IMR-90 (cell line): ENCODE results near the gene PAK4. TPM values are rescaled to one million over a fixed set of nuclear protein-coding genes. Genes with fewer than 3 reads are reported as not detected.
A peak's percentile ranks its signal among the peaks of the same experiment; 100 is the strongest.

Source experiments
- ATAC-seq: fragments of 200-7000 bp; cut with Tn5 transposase; 2 replicates; pipeline ENCODE4 v1.9.1; 2020; ENCODE audit warnings: low read depth, mild to moderate bottlenecking, moderate library complexity
- BruUV-seq: library from RNA; stranded (reverse); fragments of 400-500 nt; replicated peaks from 2 replicates; lab custom pipeline; 2021; lab: Mats Ljungman, UMichigan
- CTCF ChIA-PET: fragments of 300-600 bp; formaldehyde crosslinking; extraction: SDS; loops from one replicate; lab custom pipeline; 2021; ENCODE audit warnings: antibody characterized with exemption; lab: Yijun Ruan, JAX
- POLR2A ChIA-PET: fragments of 300-600 bp; sonication (Branson Sonifier 250); formaldehyde crosslinking; loops from one replicate; lab custom pipeline; 2022; ENCODE audit warnings: antibody characterized with exemption; ENCODE audit not compliant: unreplicated experiment; lab: Charles Lee
- DNase-seq: peaks from one replicate; pipeline ENCODE4 v3.0.0; 2013
- H2AFZ ChIP-seq: replicated peaks from 2 replicates; pipeline ENCODE3; 2013; ENCODE audit warnings: low read length, mild to moderate bottlenecking; ENCODE audit not compliant: poor library complexity
- H2AK5ac ChIP-seq: 2 replicates; pipeline ENCODE4 v1.6.1; 2013; ENCODE audit warnings: low read depth, low read length, inconsistent platforms
- H2AK9ac ChIP-seq: replicated peaks from 2 replicates; pipeline ENCODE3; 2013; ENCODE audit warnings: mild to moderate bottlenecking, low read depth, low read length, moderate library complexity; ENCODE audit not compliant: poor library complexity
- H2BK120ac ChIP-seq: 2 replicates; pipeline ENCODE4 v1.6.1; 2013; ENCODE audit warnings: low read depth, low read length, inconsistent platforms
- H2BK15ac ChIP-seq: 3 replicates; pipeline ENCODE4 v1.6.1; 2013; ENCODE audit warnings: low read depth, low read length, inconsistent platforms
- H2BK20ac ChIP-seq: 2 replicates; pipeline ENCODE4 v1.6.1; 2013; ENCODE audit warnings: low read depth, mild to moderate bottlenecking, inconsistent platforms, low read length, moderate library complexity
- H2BK5ac ChIP-seq: 2 replicates; pipeline ENCODE4 v1.6.1; 2013; ENCODE audit warnings: mild to moderate bottlenecking, low read depth, low read length, inconsistent platforms; ENCODE audit not compliant: poor library complexity, severe bottlenecking
- H3K14ac ChIP-seq: replicated peaks from 2 replicates; pipeline ENCODE4 v1.6.1; 2013; ENCODE audit warnings: low read depth, low read length, inconsistent platforms
- H3K18ac ChIP-seq: 2 replicates; pipeline ENCODE4 v1.6.1; 2013; ENCODE audit warnings: low read depth, low read length, control low read depth
- H3K23ac ChIP-seq: 2 replicates; pipeline ENCODE4 v1.6.1; 2013; ENCODE audit warnings: low read depth, low read length, inconsistent platforms
- H3K27ac ChIP-seq: 2 replicates; pipeline ENCODE4 v1.5.1; 2013; ENCODE audit warnings: mild to moderate bottlenecking, control low read depth, low read length; ENCODE audit not compliant: insufficient read depth
- H3K27me3 ChIP-seq: 2 replicates; pipeline ENCODE4 v1.6.1; 2013; ENCODE audit warnings: low read length; ENCODE audit not compliant: control insufficient read depth, insufficient read depth
- H3K36me3 ChIP-seq: 2 replicates; pipeline ENCODE4 v1.6.1; 2013; ENCODE audit warnings: low read length, mixed read lengths; ENCODE audit not compliant: control insufficient read depth, insufficient read depth
- H3K4ac ChIP-seq: 2 replicates; pipeline ENCODE4 v1.6.1; 2013; ENCODE audit warnings: low read depth, low read length, inconsistent platforms
- H3K4me1 ChIP-seq: 2 replicates; pipeline ENCODE4 v1.6.1; 2013; ENCODE audit warnings: low read length, mixed read lengths; ENCODE audit not compliant: control insufficient read depth, insufficient read depth
- H3K4me2 ChIP-seq: 2 replicates; pipeline ENCODE4 v1.6.1; 2013; ENCODE audit warnings: low read depth, mild to moderate bottlenecking, control low read depth, low read length, moderate library complexity
- H3K4me3 ChIP-seq: 2 replicates; pipeline ENCODE4 v1.5.1; 2013; ENCODE audit warnings: low read depth, mild to moderate bottlenecking, control low read depth, low read length, moderate library complexity; ENCODE audit not compliant: insufficient read depth
- H3K56ac ChIP-seq: 2 replicates; pipeline ENCODE4 v1.6.1; 2013; ENCODE audit warnings: low read length, inconsistent platforms; ENCODE audit not compliant: insufficient read depth; ENCODE audit errors: extremely low read depth
- H3K79me1 ChIP-seq, 2 experiments: 2 replicates each; pipeline ENCODE4 v1.6.1; 2013; ENCODE audit warnings: low read length in 2 of 2, inconsistent platforms in 1 of 2, low read depth in 1 of 2
- H3K9ac ChIP-seq: 2 replicates; pipeline ENCODE4 v1.6.1; 2013; ENCODE audit warnings: low read depth, low read length, control low read depth
- H3K9me1 ChIP-seq: 2 replicates; pipeline ENCODE4 v1.6.1; 2013; ENCODE audit warnings: low read length, inconsistent platforms; ENCODE audit not compliant: insufficient read depth
- H3K9me3 ChIP-seq: 2 replicates; pipeline ENCODE4 v1.6.1; 2013; ENCODE audit warnings: low read length; ENCODE audit not compliant: control insufficient read depth, insufficient read depth
- H4K20me1 ChIP-seq: 2 replicates; pipeline ENCODE4 v1.6.1; 2013; ENCODE audit warnings: low read length, inconsistent platforms; ENCODE audit not compliant: insufficient read depth
- H4K5ac ChIP-seq: 2 replicates; pipeline ENCODE4 v1.6.1; 2013; ENCODE audit warnings: mild to moderate bottlenecking, low read depth, low read length, control low read depth
- H4K8ac ChIP-seq, 2 experiments: 2 replicates each; pipeline ENCODE4 v1.6.1; 2013; ENCODE audit warnings: low read depth in 2 of 2, low read length in 2 of 2, control low read depth in 1 of 2, inconsistent platforms in 1 of 2
- H4K91ac ChIP-seq: 2 replicates; pipeline ENCODE4 v1.6.1; 2013; ENCODE audit warnings: low read depth, low read length, inconsistent platforms; ENCODE audit not compliant: insufficient read depth
- BHLHE40 ChIP-seq: fragments of 150-350 bp; IDR thresholded peaks from 2 replicates; pipeline ENCODE4 v1.6.1; 2016; ENCODE audit warnings: mild to moderate bottlenecking, low read depth, low read length
- CEBPB ChIP-seq: IDR thresholded peaks from 2 replicates; pipeline ENCODE4 v1.6.1; 2012; ENCODE audit warnings: low read depth, low read length, improper control_type of control experiment
- CHD1 ChIP-seq: IDR thresholded peaks from 2 replicates; pipeline ENCODE4 v1.6.1; 2012; ENCODE audit warnings: low read depth, low read length, improper control_type of control experiment
- FOS ChIP-seq: fragments of 150-350 bp; IDR thresholded peaks from 2 replicates; pipeline ENCODE4 v1.6.1; 2016; ENCODE audit warnings: low read depth, low read length
- MAFK ChIP-seq: IDR thresholded peaks from 2 replicates; pipeline ENCODE4 v1.6.1; 2012; ENCODE audit warnings: low read depth, low read length, improper control_type of control experiment
- MAZ ChIP-seq: IDR thresholded peaks from 2 replicates; pipeline ENCODE4 v1.6.1; 2012; ENCODE audit warnings: low read depth, mild to moderate bottlenecking, low read length, improper control_type of control experiment, moderate library complexity, borderline replicate concordance
- MXI1 ChIP-seq: IDR thresholded peaks from 2 replicates; pipeline ENCODE4 v1.6.1; 2012; ENCODE audit warnings: low read depth, mild to moderate bottlenecking, low read length, moderate library complexity, borderline replicate concordance
- NFE2L2 ChIP-seq: fragments of 150-350 bp; IDR thresholded peaks from 2 replicates; pipeline ENCODE4 v1.6.1; 2016; ENCODE audit warnings: low read depth, mild to moderate bottlenecking, low read length
- POLR2A ChIP-seq: IDR thresholded peaks from 2 replicates; pipeline ENCODE4 v1.6.1; 2012; ENCODE audit warnings: mild to moderate bottlenecking, low read depth, low read length
- RAD21 ChIP-seq: IDR thresholded peaks from 2 replicates; pipeline ENCODE4 v1.6.1; 2012; ENCODE audit warnings: low read length, improper control_type of control experiment
- RCOR1 ChIP-seq: IDR thresholded peaks from 2 replicates; pipeline ENCODE4 v1.6.1; 2012; ENCODE audit warnings: mild to moderate bottlenecking, low read length, improper control_type of control experiment; ENCODE audit not compliant: insufficient replicate concordance
- RFX5 ChIP-seq: IDR thresholded peaks from 2 replicates; pipeline ENCODE4 v1.8.0; 2012; ENCODE audit warnings: low read depth, mild to moderate bottlenecking, low read length, moderate library complexity
- SMC3 ChIP-seq: fragments of 150-350 bp; IDR thresholded peaks from 2 replicates; pipeline ENCODE4 v1.6.1; 2016; ENCODE audit warnings: low read depth, mild to moderate bottlenecking, antibody characterized with exemption, low read length, moderate library complexity
- WGBS, 2 experiments: methylation state at CpG; one replicate each; pipeline versions ENCODE4 v1.1.5 to v1.1.7; 2013; ENCODE audit warnings: missing lambda C conversion rate in 2 of 2; ENCODE audit not compliant: insufficient read length in 1 of 2; ENCODE audit errors: extremely low coverage in 2 of 2; 5-methylcytosine and 5-hydroxymethylcytosine counted together
- dilution Hi-C: fragments of 300-500 bp; cut with HindIII; formaldehyde crosslinking; loops from one replicate; pipeline ENCODE4 v1.14.3; 2018; ENCODE audit warnings: low sequenced_read_pairs; ENCODE audit not compliant: unreplicated experiment
- in situ Hi-C: fragments of 300-500 bp; cut with MboI; formaldehyde crosslinking; loops from 3 replicates; pipeline ENCODE4 v1.14.3; 2019; ENCODE audit warnings: low sequenced_read_pairs, inconsistent platforms, mixed read lengths
- intact Hi-C: fragments of 100-400 bp; cut with micrococcal nuclease; formaldehyde crosslinking; loops from 2 replicates; pipeline ENCODE4 v1.10.0; 2022
- polyA plus RNA-seq, 3 experiments: library from polyadenylated mRNA; depleted of rRNA; stranded (reverse); fragments of >200 nt; gene quantifications; 2 replicates each; pipeline ENCODE4 v1.2.3, GENCODE V29; 2012; ENCODE audit warnings: low replicate concordance in 1 of 3
- total RNA-seq: library from RNA; depleted of rRNA; stranded (reverse); fragments of >200 nt; gene quantifications from 2 replicates; pipeline ENCODE4 v1.2.3, GENCODE V29; 2012
- TF ChIP-seq, protein P1 (sequence below): conservative IDR thresholded peaks from 2 replicates; pipeline ENCODE4 v1.5.1; 2012; ENCODE audit warnings: mild to moderate bottlenecking, low read depth, low read length, improper control_type of control experiment
- TF ChIP-seq, protein P2 (sequence below): fragments of 150-350 bp; IDR thresholded peaks from 2 replicates; pipeline ENCODE4 v1.6.1; 2016; ENCODE audit warnings: low read depth, mild to moderate bottlenecking, low read length, moderate library complexity, borderline replicate concordance
- TF ChIP-seq, protein P3 (sequence below): fragments of 150-350 bp; IDR thresholded peaks from 2 replicates; pipeline ENCODE4 v1.6.1; 2017; ENCODE audit warnings: mild to moderate bottlenecking, antibody characterized with exemption, low read length, low read depth

Gene PAK4
- total and polyA plus RNA-seq, 2 of the 4 experiments (the other 2 are of a cell fraction): 2.0 to 27.2 TPM

- Histone ChIP-seq H3K27ac (no peak overlapping the region), H2AK9ac (no peak overlapping the region), H4K20me1 (peaks cover 75% of the 10 kb centered on the region), H3K9me1 (peaks cover 11% of the 10 kb centered on the region; the same call in 1 of the 2 replicates), H3K23ac (0 out of 2 replicates have a peak overlapping the region, but pooled peaks have one; percentile 33), H2AK5ac (no peak overlapping the region), H3K79me1 (peaks cover 42 to 85% of the 10 kb centered on the region in 2 experiments), H4K8ac (no peak overlapping the region), H2BK5ac (no peak overlapping the region), H4K5ac (no peak overlapping the region), H2BK20ac (no peak overlapping the region), H3K4me3 (no peak overlapping the region), H2BK15ac (no peak overlapping the region), H3K36me3 (no peaks in the 10 kb centered on the region), H3K4me1 (peaks cover 11% of the 10 kb centered on the region; the same call in 1 of the 2 replicates), H3K14ac (0 out of 2 replicates have a peak overlapping the region, but pooled peaks have one; percentile 4), H3K9me3 (no peaks in the 10 kb centered on the region), H3K27me3 (no peaks in the 10 kb centered on the region), H3K56ac (no peak overlapping the region), H3K4ac (no peak overlapping the region), H4K91ac (no peak overlapping the region), H3K9ac (no peak overlapping the region), H2AFZ (no peak overlapping the region), H3K4me2 (no peak overlapping the region), H3K18ac (no peak overlapping the region), H2BK120ac (no peak overlapping the region)
- ATAC-seq (no peak), DNase-seq (no peak)
- intact Hi-C loops (no loop called here), in situ Hi-C loops (no loop called here), dilution Hi-C loops (no loop called here)
- CTCF ChIA-PET: no interaction called here
- BruUV-seq: no TSS peak
- WGBS, 2 experiments: no CpG with 5 or more reads among the region's 5 CpGs
- TF ChIP-seq POLR2A (no peak), RAD21 (no peak), RCOR1 (no peak), CEBPB (no peak), NFE2L2 (no peak), BHLHE40 (no peak), CHD1 (no peak), MXI1 (no peak), FOS (no peak), SMC3 (no peak), MAFK (no peak), RFX5 (no peak), MAZ (no peak)
- TF ChIP-seq, protein P1, sequence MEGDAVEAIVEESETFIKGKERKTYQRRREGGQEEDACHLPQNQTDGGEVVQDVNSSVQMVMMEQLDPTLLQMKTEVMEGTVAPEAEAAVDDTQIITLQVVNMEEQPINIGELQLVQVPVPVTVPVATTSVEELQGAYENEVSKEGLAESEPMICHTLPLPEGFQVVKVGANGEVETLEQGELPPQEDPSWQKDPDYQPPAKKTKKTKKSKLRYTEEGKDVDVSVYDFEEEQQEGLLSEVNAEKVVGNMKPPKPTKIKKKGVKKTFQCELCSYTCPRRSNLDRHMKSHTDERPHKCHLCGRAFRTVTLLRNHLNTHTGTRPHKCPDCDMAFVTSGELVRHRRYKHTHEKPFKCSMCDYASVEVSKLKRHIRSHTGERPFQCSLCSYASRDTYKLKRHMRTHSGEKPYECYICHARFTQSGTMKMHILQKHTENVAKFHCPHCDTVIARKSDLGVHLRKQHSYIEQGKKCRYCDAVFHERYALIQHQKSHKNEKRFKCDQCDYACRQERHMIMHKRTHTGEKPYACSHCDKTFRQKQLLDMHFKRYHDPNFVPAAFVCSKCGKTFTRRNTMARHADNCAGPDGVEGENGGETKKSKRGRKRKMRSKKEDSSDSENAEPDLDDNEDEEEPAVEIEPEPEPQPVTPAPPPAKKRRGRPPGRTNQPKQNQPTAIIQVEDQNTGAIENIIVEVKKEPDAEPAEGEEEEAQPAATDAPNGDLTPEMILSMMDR: no peak
- TF ChIP-seq, protein P2, sequence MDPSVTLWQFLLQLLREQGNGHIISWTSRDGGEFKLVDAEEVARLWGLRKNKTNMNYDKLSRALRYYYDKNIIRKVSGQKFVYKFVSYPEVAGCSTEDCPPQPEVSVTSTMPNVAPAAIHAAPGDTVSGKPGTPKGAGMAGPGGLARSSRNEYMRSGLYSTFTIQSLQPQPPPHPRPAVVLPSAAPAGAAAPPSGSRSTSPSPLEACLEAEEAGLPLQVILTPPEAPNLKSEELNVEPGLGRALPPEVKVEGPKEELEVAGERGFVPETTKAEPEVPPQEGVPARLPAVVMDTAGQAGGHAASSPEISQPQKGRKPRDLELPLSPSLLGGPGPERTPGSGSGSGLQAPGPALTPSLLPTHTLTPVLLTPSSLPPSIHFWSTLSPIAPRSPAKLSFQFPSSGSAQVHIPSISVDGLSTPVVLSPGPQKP: no peak
- TF ChIP-seq, protein P3, sequence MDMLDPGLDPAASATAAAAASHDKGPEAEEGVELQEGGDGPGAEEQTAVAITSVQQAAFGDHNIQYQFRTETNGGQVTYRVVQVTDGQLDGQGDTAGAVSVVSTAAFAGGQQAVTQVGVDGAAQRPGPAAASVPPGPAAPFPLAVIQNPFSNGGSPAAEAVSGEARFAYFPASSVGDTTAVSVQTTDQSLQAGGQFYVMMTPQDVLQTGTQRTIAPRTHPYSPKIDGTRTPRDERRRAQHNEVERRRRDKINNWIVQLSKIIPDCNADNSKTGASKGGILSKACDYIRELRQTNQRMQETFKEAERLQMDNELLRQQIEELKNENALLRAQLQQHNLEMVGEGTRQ: no peak
- POLR2A ChIA-PET: no interaction called here
Measured at GRCh38 chr19:39140594-39140993, 15.0 kb downstream of the PAK4 start.
